ENCODE results near the gene TBC1D16. TPM values are rescaled to one million over a fixed set of nuclear protein-coding genes. Genes with fewer than 3 reads are reported as not detected.
A peak's percentile ranks its signal among the peaks of the same experiment; 100 is the strongest.

Gene TBC1D16
- total RNA-seq, 1 donor from 2014 or later: 55.6 TPM

DNA sequence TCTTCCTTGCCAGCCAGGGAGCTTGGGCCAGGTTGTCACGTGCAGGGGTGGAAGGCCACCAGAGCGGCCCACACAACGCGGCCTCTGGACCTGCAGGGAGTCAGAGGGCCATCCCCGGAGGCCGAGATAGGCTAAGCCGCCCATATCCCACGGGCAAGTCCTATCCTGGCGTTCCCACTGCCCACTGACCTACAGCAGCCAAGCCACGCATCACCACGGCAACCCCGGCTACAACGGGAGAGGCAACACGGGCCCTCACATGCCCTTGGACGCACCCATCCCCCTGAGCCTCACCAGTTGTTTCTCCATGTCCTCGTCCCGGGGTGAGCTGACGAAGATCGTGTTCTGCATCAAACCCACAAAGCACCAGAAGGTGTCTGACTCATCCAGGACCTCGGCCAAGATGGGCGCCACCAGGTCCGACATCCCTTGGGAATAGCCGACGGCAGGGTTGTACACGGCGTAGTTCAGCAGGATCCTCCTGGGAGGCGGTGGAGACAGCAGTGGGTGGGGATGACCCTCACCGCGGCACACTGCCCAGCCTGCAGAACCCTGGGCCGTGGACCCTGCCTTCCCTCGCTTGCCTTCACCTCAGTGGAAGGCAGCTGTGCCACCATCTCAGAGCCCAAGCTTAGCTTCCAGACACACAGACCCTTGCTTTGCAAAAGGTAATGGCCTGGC, 88.2 kb downstream of the TBC1D16 start:
- Histone ChIP-seq H3K27me3 (no peaks in the 10 kb centered on the region), H3K4me1 (peaks cover 8 to 23% of the 10 kb centered on the region in 2 donors), H3K27ac (no peak overlapping the region), H3K4me3 (no peak overlapping the region), H3K9me3 (no peaks in the 10 kb centered on the region), H3K36me3 (peaks cover 43 to 69% of the 10 kb centered on the region in 2 donors)
- TF ChIP-seq, protein P1, sequence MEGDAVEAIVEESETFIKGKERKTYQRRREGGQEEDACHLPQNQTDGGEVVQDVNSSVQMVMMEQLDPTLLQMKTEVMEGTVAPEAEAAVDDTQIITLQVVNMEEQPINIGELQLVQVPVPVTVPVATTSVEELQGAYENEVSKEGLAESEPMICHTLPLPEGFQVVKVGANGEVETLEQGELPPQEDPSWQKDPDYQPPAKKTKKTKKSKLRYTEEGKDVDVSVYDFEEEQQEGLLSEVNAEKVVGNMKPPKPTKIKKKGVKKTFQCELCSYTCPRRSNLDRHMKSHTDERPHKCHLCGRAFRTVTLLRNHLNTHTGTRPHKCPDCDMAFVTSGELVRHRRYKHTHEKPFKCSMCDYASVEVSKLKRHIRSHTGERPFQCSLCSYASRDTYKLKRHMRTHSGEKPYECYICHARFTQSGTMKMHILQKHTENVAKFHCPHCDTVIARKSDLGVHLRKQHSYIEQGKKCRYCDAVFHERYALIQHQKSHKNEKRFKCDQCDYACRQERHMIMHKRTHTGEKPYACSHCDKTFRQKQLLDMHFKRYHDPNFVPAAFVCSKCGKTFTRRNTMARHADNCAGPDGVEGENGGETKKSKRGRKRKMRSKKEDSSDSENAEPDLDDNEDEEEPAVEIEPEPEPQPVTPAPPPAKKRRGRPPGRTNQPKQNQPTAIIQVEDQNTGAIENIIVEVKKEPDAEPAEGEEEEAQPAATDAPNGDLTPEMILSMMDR (IDR thresholded peaks at IDR 0.05): no peak
- peak in 1 of 2 donors; percentile 56 for DNase-seq (ENCODE audit: low spot score in 2 of 2)
- intact Hi-C loops (cut with DNase I): no loop called here

DNA sequence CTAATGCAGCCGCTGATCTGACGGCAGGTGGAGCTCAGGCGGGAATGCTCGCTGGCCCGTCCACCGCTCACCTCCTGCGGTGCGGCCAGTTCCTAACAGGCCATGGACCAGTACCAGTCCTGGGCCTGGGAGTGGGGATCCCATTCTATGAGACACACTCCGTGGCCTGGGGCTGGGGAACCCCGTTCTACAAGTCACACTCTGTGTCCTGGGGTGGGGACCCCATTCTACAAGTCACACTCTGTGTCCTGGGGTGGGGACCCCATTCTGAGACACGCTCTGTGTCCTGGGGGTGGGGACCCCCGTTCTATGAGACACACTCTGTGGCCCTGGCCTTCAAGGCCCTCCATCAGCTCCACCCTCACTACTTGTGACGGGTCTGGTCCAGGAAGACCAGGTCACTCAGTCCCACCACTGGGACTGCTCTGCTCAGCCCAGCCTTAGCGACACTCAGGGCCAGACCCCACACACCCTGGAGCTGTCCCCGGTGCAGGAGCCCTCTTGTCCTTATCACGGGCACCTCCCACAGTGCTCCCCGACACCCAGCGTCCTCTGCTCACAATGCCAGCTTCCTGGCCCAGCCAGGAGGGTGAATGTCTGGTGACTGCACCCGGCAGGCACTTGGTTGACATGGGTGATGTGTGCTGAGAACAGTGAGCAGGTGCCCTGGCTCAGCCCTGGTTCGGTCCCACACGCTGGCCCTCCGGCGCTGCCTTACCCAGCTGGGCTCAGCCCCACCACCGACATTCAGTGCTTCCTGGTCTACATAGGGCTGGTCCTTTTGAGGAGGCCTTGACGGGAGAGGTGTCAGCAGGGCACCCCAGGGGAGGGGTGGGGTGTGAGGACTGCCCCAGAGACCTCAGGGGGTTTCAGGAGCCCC, 89.1 kb downstream of the TBC1D16 start:
- no peak overlapping the region for H3K4me3 ChIP-seq
- peaks cover 8 to 14% of the 10 kb centered on the region in 2 donors for H3K4me1 ChIP-seq
- H3K27ac ChIP-seq: no peak overlapping the region
- H3K9me3 ChIP-seq: no peaks in the 10 kb centered on the region
- DNase-seq (ENCODE audit: low spot score in 2 of 2): peak in 1 of 2 donors; percentile 53
- TF ChIP-seq, protein P1 (IDR thresholded peaks at IDR 0.05): no peak
- intact Hi-C loops (cut with DNase I): no loop called here
- peaks cover 46 to 78% of the 10 kb centered on the region in 2 donors for H3K36me3 ChIP-seq
- H3K27me3 ChIP-seq: no peaks in the 10 kb centered on the region

GRCh38 chr17:79945591-79946255, 89.9 kb downstream of the TBC1D16 start:
- TF ChIP-seq, protein P1 (IDR thresholded peaks at IDR 0.05): no peak
- peak in 1 of 2 donors; percentile 44 for DNase-seq (ENCODE audit: low spot score in 2 of 2)
- peaks cover 46 to 82% of the 10 kb centered on the region in 2 donors for H3K36me3 ChIP-seq
- no peaks in the 10 kb centered on the region for H3K27me3 ChIP-seq
- intact Hi-C loops (cut with DNase I): no loop called here
- H3K4me1 ChIP-seq: peaks cover 2 to 5% of the 10 kb centered on the region in 2 donors
- no peak overlapping the region for H3K27ac ChIP-seq
- no peaks in the 10 kb centered on the region for H3K9me3 ChIP-seq
- no peak overlapping the region for H3K4me3 ChIP-seq

DNA sequence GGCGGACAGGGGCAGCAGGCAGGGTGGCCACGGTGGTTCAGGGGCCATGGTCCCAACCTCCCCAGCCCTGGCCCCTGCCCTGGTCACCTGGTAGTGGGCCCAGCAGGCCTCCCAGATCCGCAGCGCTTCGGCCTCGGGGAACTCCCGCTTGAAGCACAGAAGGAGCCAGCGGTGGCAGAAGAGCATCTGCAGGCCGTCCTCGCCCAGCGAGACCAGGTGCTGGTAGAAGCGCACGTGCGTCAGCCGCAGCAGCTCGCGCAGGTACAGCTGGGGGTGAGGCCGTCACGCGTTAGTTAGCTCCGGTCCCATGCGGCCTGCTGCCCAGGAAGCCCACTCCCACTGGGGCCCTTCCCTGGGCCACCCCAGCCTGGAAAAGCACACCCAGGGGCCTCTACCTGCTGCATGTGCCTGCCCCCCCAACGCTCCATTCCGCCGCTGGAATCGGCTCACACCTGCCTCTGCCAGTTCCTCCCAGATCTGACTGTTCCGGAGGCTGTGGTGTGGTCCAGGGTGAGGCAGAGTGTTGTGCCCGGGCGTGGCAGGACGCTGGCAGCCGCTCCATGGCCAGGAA, 90.8 kb downstream of the TBC1D16 start:
- Histone ChIP-seq H3K4me1 (no peaks in the 10 kb centered on the region), H3K9me3 (no peaks in the 10 kb centered on the region), H3K4me3 (no peak overlapping the region), H3K27me3 (no peaks in the 10 kb centered on the region), H3K27ac (no peak overlapping the region), H3K36me3 (peaks cover 54 to 86% of the 10 kb centered on the region in 2 donors)
- TF ChIP-seq, protein P1 (IDR thresholded peaks at IDR 0.05): no peak
- intact Hi-C loops (cut with DNase I): no loop called here
- DNase-seq (ENCODE audit: low spot score in 2 of 2): peak in 1 of 2 donors; percentile 56

DNA sequence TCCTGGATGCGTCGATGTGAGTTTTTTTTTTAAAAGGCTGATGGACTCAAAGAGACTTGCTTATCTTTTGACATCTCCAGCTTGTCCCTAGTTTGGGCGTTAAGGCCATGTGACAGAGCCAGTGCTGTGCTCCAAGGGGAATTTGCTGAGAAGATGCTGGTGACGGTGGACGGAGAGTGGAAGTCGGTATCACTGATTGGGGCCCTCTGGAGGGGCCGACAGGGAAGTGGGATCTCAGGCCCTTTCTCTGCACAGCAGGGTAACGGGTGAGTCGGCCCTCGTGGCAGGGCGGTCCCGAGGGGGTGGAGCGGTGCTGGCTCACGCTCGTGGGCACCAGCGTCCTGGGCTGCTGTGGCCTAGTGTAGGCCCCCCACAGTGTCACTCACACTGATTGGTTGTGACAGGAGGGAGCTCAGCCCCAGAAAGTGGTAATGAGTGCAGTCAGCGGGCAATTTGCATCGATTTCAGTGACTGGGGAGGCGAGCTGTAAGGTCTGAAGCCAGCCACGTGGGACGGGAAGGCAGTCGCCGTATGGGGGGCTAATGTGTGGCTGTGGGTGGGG, 91.3 kb downstream of the TBC1D16 start:
- no peaks in the 10 kb centered on the region for H3K27me3 ChIP-seq
- H3K36me3 ChIP-seq: peaks cover 57 to 87% of the 10 kb centered on the region in 2 donors
- no peak overlapping the region for H3K4me3 ChIP-seq
- TF ChIP-seq, protein P1 (IDR thresholded peaks at IDR 0.05): no peak
- intact Hi-C loops (cut with DNase I): no loop called here
- no peaks in the 10 kb centered on the region for H3K9me3 ChIP-seq
- no peaks in the 10 kb centered on the region for H3K4me1 ChIP-seq
- DNase-seq (ENCODE audit: low spot score in 2 of 2): peak; percentile 5 to 51
- H3K27ac ChIP-seq: no peak overlapping the region
